Dermis blood vessel endothelial cell (primary cell): Measurements from ENCODE around the gene CFP. TPM values are rescaled to one million over a fixed set of nuclear protein-coding genes. Genes with fewer than 3 reads are reported as not detected.

Source experiments
- DNase-seq: peaks from one replicate; pipeline ENCODE4 v3.0.0; 2010
- total RNA-seq: library from RNA; depleted of rRNA; stranded (reverse); fragments of >200 nt; gene quantifications from 2 replicates; pipeline ENCODE4 v1.2.3, GENCODE V29; 2014

The CFP gene
- total RNA-seq, 1 donor from 2014 or later, result 0.85 TPM

GRCh38 chrX:47637546-47638195 is 7.9 kb upstream of the CFP start:
- DNase-seq, result peak; percentile 82

- no peak for DNase-seq
Measured at GRCh38 chrX:47634871-47635575, 5.3 kb upstream of the CFP start.

- DNase-seq, result no peak
Measured at GRCh38 chrX:47633689-47634590, 4.2 kb upstream of the CFP start.

- no peak for DNase-seq
Measured at GRCh38 chrX:47632666-47633065, 2.9 kb upstream of the CFP start.

GRCh38 chrX:47631676-47632075 is 1.9 kb upstream of the CFP start:
- no peak for DNase-seq

- no peak for DNase-seq
Measured at GRCh38 chrX:47628982-47629381, 748 bp downstream of the CFP start.

- no peak for DNase-seq
Measured at GRCh38 chrX:47625365-47625764, 4.4 kb downstream of the CFP start.

- DNase-seq, result peak; percentile 76
Measured at GRCh38 chrX:47623540-47624027, 6.1 kb downstream of the CFP start.

GRCh38 chrX:47621851-47622250 is 7.9 kb downstream of the CFP start:
- DNase-seq, result no peak

GRCh38 chrX:47620303-47620685 is 9.4 kb downstream of the CFP start:
- DNase-seq, result no peak

- DNase-seq, result peak; percentile 84
Measured at GRCh38 chrX:47619486-47620302, 10.0 kb downstream of the CFP start, which contains the start of gene SYN1. Gene SYN1, minus strand, starts transcription at chrX:47619857. Its CDS starts 129 bp downstream, at chrX:47619728.

GRCh38 chrX:47618923-47619485 is 10.7 kb downstream of the CFP start:
- no peak for DNase-seq

GRCh38 chrX:47614618-47615017 is 15.1 kb downstream of the CFP start:
- no peak for DNase-seq

GRCh38 chrX:47613082-47613481 is 16.6 kb downstream of the CFP start:
- no peak for DNase-seq

GRCh38 chrX:47612418-47612817 is 17.3 kb downstream of the CFP start:
- DNase-seq, result no peak

GRCh38 chrX:47611926-47612325 is 17.8 kb downstream of the CFP start:
- DNase-seq, result no peak

GRCh38 chrX:47611489-47611888 is 18.2 kb downstream of the CFP start:
- DNase-seq, result no peak

GRCh38 chrX:47610511-47610910 is 19.2 kb downstream of the CFP start:
- DNase-seq, result no peak

- no peak for DNase-seq
Measured at GRCh38 chrX:47608130-47608810, 21.5 kb downstream of the CFP start.

GRCh38 chrX:47607091-47607490 is 22.6 kb downstream of the CFP start:
- DNase-seq, result no peak

GRCh38 chrX:47605024-47605423 is 24.7 kb downstream of the CFP start:
- DNase-seq, result no peak
